ENCODE results near the gene FXYD5.

GRCh38 chr19:35184267-35184666 is 29.7 kb downstream of the FXYD5 start:
- TF ChIP-seq ZNF274 (IDR thresholded peaks at IDR 0.05; ENCODE audit: low read depth, low read length) = no peak
- no peak for TF ChIP-seq SUZ12 (IDR thresholded peaks at IDR 0.05; ENCODE audit: extremely low read depth, insufficient read depth, insufficient read length)
- no peak for TF ChIP-seq YY1 (IDR thresholded peaks at IDR 0.05; ENCODE audit: insufficient read depth, insufficient read length)
